Ascending aorta (tissue), 2 donors: ENCODE results near the gene MYH9. TPM values are rescaled to one million over a fixed set of nuclear protein-coding genes. Genes with fewer than 3 reads are reported as not detected.

Experiments
- DNase-seq, 2 donors: peaks; one replicate each; pipeline ENCODE4 v3.0.0-alpha.2; 2019; ENCODE audit warnings: low spot score in 2 of 2
- H3K27ac ChIP-seq, 2 donors: fragments of 200-600 bp; sonication (generic); one replicate each; pipeline ENCODE4 v1.5.1; 2016 to 2017; ENCODE audit warnings: mild to moderate bottlenecking in 1 of 2
- H3K27me3 ChIP-seq: fragments of 200-600 bp; sonication (generic); one replicate; pipeline ENCODE4 v1.5.1; 2017
- H3K36me3 ChIP-seq, 2 donors: fragments of 200-600 bp; sonication (generic); one replicate each; pipeline ENCODE4 v1.5.1; 2016
- H3K4me1 ChIP-seq, 2 donors: fragments of 200-600 bp; sonication (generic); one replicate each; pipeline ENCODE4 v1.5.1; 2016 to 2017; ENCODE audit warnings: mild to moderate bottlenecking in 1 of 2
- H3K4me3 ChIP-seq, 2 donors: fragments of 200-600 bp; sonication (generic); one replicate each; pipeline ENCODE4 v1.5.1; 2016 to 2017; ENCODE audit warnings: mild to moderate bottlenecking in 1 of 2
- H3K9me3 ChIP-seq, 2 donors: fragments of 200-600 bp; sonication (generic); one replicate each; pipeline ENCODE4 v1.5.1; 2016
- CTCF ChIP-seq, 3 experiments: fragments of 200-600 bp in 2 of 3; fragments of 450-650 bp in 1 of 3; sonication (generic) in 2 of 3; IDR thresholded peaks; one replicate each; pipeline ENCODE4 v1.5.1; 2016 to 2019; ENCODE audit warnings: antibody characterized with exemption in 3 of 3, mild to moderate bottlenecking in 1 of 3, moderate library complexity in 1 of 3
- intact Hi-C: fragments of 100-400 bp; cut with DNase I; formaldehyde crosslinking; loops from one replicate; pipeline ENCODE4 v1.15.1; 2023
- total RNA-seq: library from RNA; depleted of rRNA; stranded (reverse); fragments of >200 nt; gene quantifications from one replicate; pipeline ENCODE4 v1.1.0, GENCODE V29; 2016

MYH9 gene
- total RNA-seq, 1 donor from 2014 or later: 1,114 TPM

GRCh38 chr22:36329254-36330078 lies 58.3 kb downstream of the MYH9 start:
- Histone ChIP-seq H3K4me1 (peaks cover 76 to 95% of the 10 kb centered on the region in 2 donors), H3K4me3 (peak overlapping the region; percentile 34 to 40), H3K27me3 (no peaks in the 10 kb centered on the region), H3K9me3 (no peaks in the 10 kb centered on the region), H3K36me3 (peaks cover 26 to 49% of the 10 kb centered on the region in 2 donors), H3K27ac (peak overlapping the region; percentile 98 to 99)
- DNase-seq: peak; percentile 66 to 97
- intact Hi-C loops: loop anchor here (1.0 kb wide), 1 partner anchor 23 kb away; no protein-coding TSS in a partner anchor
- no peak for TF ChIP-seq CTCF (IDR thresholded peaks at IDR 0.05)

GRCh38 chr22:36328635-36329253 lies 59.0 kb downstream of the MYH9 start:
- TF ChIP-seq CTCF (IDR thresholded peaks at IDR 0.05): no peak
- Histone ChIP-seq H3K27ac (peak overlapping the region; percentile 98 to 99), H3K9me3 (no peaks in the 10 kb centered on the region), H3K27me3 (no peaks in the 10 kb centered on the region), H3K36me3 (peaks cover 29 to 49% of the 10 kb centered on the region in 2 donors), H3K4me1 (peaks cover 79 to 95% of the 10 kb centered on the region in 2 donors), H3K4me3 (peak overlapping the region; percentile 34 to 40)
- DNase-seq: peak; percentile 68 to 92
- intact Hi-C loops: loop anchor here (1.0 kb wide), 1 partner anchor 24 kb away; no protein-coding TSS in a partner anchor

- peaks cover 36 to 52% of the 10 kb centered on the region in 2 donors for H3K36me3 ChIP-seq
- H3K4me1 ChIP-seq: peaks cover 77 to 95% of the 10 kb centered on the region in 2 donors
- peak in 1 of 2 donors; percentile 91 for DNase-seq
- H3K27me3 ChIP-seq: no peaks in the 10 kb centered on the region
- H3K4me3 ChIP-seq: peak overlapping the region in 1 of 2 donors; percentile 40
- no peak for TF ChIP-seq CTCF (IDR thresholded peaks at IDR 0.05)
- H3K9me3 ChIP-seq: no peaks in the 10 kb centered on the region
- H3K27ac ChIP-seq: peak overlapping the region; percentile 98 to 99
- intact Hi-C loops: loop anchor here (2.0 kb wide), 1 partner anchor 39 kb away; no protein-coding TSS in a partner anchor
Measured at GRCh38 chr22:36327922-36328551, 59.7 kb downstream of the MYH9 start.

GRCh38 chr22:36326178-36327161 lies 61.3 kb downstream of the MYH9 start:
- Histone ChIP-seq H3K4me1 (peaks cover 70 to 92% of the 10 kb centered on the region in 2 donors), H3K27me3 (no peaks in the 10 kb centered on the region), H3K9me3 (no peaks in the 10 kb centered on the region), H3K4me3 (peak overlapping the region in 1 of 2 donors; percentile 15), H3K36me3 (peaks cover 52 to 61% of the 10 kb centered on the region in 2 donors), H3K27ac (peak overlapping the region; percentile 98 to 99)
- DNase-seq: no peak
- intact Hi-C loops: loop anchor here (2.0 kb wide), 1 partner anchor 40 kb away; no protein-coding TSS in a partner anchor
- peak in 1 of 3 experiments; percentile 19 for TF ChIP-seq CTCF (IDR thresholded peaks at IDR 0.05)
